Measurements from ENCODE around the gene APCDD1L. TPM values are rescaled to one million over a fixed set of nuclear protein-coding genes. Genes with fewer than 3 reads are reported as not detected.

Gene APCDD1L
- polyA plus RNA-seq, 1 of the 3 experiments (the other 2 are of a cell fraction), result 0.99 TPM

DNA sequence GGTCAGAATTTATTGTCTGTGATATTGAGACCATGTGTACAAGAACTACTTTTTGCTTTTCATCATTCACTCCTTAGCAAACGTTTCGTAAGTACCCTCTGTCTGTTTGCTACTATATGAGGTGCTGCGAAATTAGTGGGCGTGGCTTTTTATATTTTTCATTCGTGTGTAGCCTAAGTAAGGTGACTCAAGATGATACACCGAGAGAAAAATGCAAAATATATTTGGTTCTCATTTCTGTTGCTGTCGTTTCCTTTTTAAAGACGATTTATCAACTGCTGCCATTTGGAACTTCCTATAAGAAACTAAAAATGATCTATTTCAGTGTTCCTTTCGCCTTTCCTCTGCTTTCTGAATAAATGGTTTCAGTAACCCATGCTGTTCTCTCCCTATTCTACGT lies 64.9 kb downstream of the APCDD1L start:
- ChIA-PET POLR2A (interaction anchor here (1.0 to 2.0 kb wide), 3 partner anchors 61 to 202 kb away, joined by 4 to 6 read pairs (median 4); partner anchors contain the start of genes STX16 and VAPB), CTCF (interaction anchor here (0.6 to 4.2 kb wide), 11 partner anchors 9 to 853 kb away, joined by 3 to 29 read pairs (median 7); no protein-coding TSS in a partner anchor)
- Histone ChIP-seq H3K9me2 (no peaks in the 10 kb centered on the region), H3F3A (replicated peaks; ENCODE audit: insufficient read depth) (peaks cover 10% of the 10 kb centered on the region), H3K4me1 (ENCODE audit: control insufficient read depth in 1 of 2, insufficient read depth in 2 of 2, low read depth in 1 of 2, low read length in 1 of 2) (peaks cover 4 to 36% of the 10 kb centered on the region in 2 experiments; a peak in 3 of 4 replicates), H3K4me3 (ENCODE audit: low read depth in 2 of 2, low read length in 1 of 2) (no peak overlapping the region), H3K27me3 (ENCODE audit: insufficient read depth) (no peaks in the 10 kb centered on the region), H3K27ac (ENCODE audit: low read depth in 2 of 2, low read length in 1 of 2) (peak overlapping the region; percentile 27 to 79; a peak in 3 of 4 replicates), H3K4me2 (no peak overlapping the region), H3K9ac (no peak overlapping the region), H3K36me3 (replicated peaks in 1 of 2; ENCODE audit: control insufficient read depth in 1 of 2, insufficient read depth in 2 of 2, low read length in 1 of 2) (peaks cover 20 to 49% of the 10 kb centered on the region in 2 experiments), H3K9me3 (peaks cover 7% of the 10 kb centered on the region; the same call in 1 of the 2 replicates), H3K79me2 (ENCODE audit: insufficient read depth) (peaks cover 30% of the 10 kb centered on the region; the same call in 1 of the 2 replicates), H2AFZ (ENCODE audit: low read depth) (no peak overlapping the region), H4K20me1 (ENCODE audit: insufficient read depth) (no peaks in the 10 kb centered on the region)
- TF ChIP-seq RCOR1 (IDR thresholded peaks at IDR 0.05; ENCODE audit: low read length), result no peak
- 78% methylated on average over 10 of the region's 10 CpGs for WGBS (ENCODE audit: low lambda C conversion rate)
- no peak for DNase-seq

DNA sequence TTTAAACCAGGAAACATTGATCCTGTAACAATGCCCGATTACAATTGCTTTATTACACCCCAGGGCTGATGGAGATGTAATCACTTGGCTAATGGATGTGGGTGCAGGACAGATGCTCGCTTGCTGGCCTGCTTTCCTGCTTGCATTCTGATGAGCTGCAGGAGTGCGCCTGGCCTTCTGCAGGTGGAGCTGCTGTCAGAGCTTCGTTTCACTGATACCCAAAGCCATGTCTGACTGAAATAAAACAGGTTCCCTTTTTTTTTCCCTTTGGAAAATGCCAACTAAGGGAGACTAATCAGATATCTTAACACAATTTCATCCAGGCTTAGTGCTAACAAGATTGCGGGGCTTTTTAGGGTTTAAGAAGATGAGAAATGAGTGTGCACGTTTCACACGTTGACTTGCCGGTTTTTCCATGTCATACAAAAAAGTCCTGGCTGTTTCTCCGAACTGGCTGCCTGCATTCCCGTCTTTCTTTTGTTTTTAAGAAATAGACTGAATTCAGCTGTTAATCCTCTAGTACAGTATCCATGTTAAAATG lies 65.4 kb downstream of the APCDD1L start:
- H3K4me2 ChIP-seq, result no peak overlapping the region
- H3K36me3 ChIP-seq (replicated peaks in 1 of 2; ENCODE audit: control insufficient read depth in 1 of 2, insufficient read depth in 2 of 2, low read length in 1 of 2), result peaks cover 25 to 48% of the 10 kb centered on the region in 2 experiments
- H3K27me3 ChIP-seq (ENCODE audit: insufficient read depth), result no peaks in the 10 kb centered on the region
- DNase-seq, result peak; percentile 83
- WGBS (ENCODE audit: low lambda C conversion rate), result 65% methylated on average over 10 of the region's 10 CpGs
- H3K9me2 ChIP-seq, result no peaks in the 10 kb centered on the region
- H3K9me3 ChIP-seq, result peaks cover 6% of the 10 kb centered on the region; the same call in 1 of the 2 replicates
- H3F3A ChIP-seq (replicated peaks; ENCODE audit: insufficient read depth), result peaks cover 10% of the 10 kb centered on the region
- no peak overlapping the region for H3K4me3 ChIP-seq (ENCODE audit: low read depth in 2 of 2, low read length in 1 of 2)
- CTCF ChIA-PET, result interaction anchor here (0.6 to 4.2 kb wide), 12 partner anchors 9 to 389 kb away, joined by 3 to 29 read pairs (median 10); partner anchors contain the start of gene STX16
- peak overlapping the region; percentile 27 to 79; a peak in 3 of 4 replicates for H3K27ac ChIP-seq (ENCODE audit: low read depth in 2 of 2, low read length in 1 of 2)
- H3K4me1 ChIP-seq (ENCODE audit: control insufficient read depth in 1 of 2, insufficient read depth in 2 of 2, low read depth in 1 of 2, low read length in 1 of 2), result peaks cover 4 to 36% of the 10 kb centered on the region in 2 experiments; a peak in 3 of 4 replicates
- peaks cover 35% of the 10 kb centered on the region; the same call in 1 of the 2 replicates for H3K79me2 ChIP-seq (ENCODE audit: insufficient read depth)
- no peak overlapping the region for H2AFZ ChIP-seq (ENCODE audit: low read depth)
- no peaks in the 10 kb centered on the region for H4K20me1 ChIP-seq (ENCODE audit: insufficient read depth)
- H3K9ac ChIP-seq, result no peak overlapping the region
- POLR2A ChIA-PET, result interaction anchor here (0.6 to 2.0 kb wide), 5 partner anchors 22 to 201 kb away, joined by 3 to 6 read pairs (median 4); partner anchors contain the start of genes STX16 and VAPB
- TF ChIP-seq ELF1 (IDR thresholded peaks at IDR 0.05) (no peak), POLR2AphosphoS5 (IDR thresholded peaks at IDR 0.05; ENCODE audit: low read depth, low read length) (peak; percentile 43; the same call in 1 of the 2 replicates), RXRA (IDR thresholded peaks at IDR 0.05; ENCODE audit: borderline replicate concordance, low read depth) (no peak), RCOR1 (IDR thresholded peaks at IDR 0.05; ENCODE audit: low read length) (peak; percentile 100), EZH2phosphoT487 (IDR thresholded peaks at IDR 0.05; ENCODE audit: borderline replicate concordance, low read depth) (no peak), MXI1 (IDR thresholded peaks at IDR 0.05; ENCODE audit: low read depth, low read length) (peak; percentile 80; the same call in 1 of the 2 replicates), FOXM1 (IDR thresholded peaks at IDR 0.05; ENCODE audit: low read depth) (no peak), FOSL2 (IDR thresholded peaks at IDR 0.05; ENCODE audit: borderline replicate concordance, low read depth) (no peak), TCF12 (IDR thresholded peaks at IDR 0.05) (peak; percentile 74), SIN3A (IDR thresholded peaks at IDR 0.05; ENCODE audit: borderline replicate concordance, low read depth, low read length) (no peak), SMC3 (IDR thresholded peaks at IDR 0.05; ENCODE audit: low read depth, low read length) (no peak; the same call in 1 of the 2 replicates), FOXJ3 (CRISPR knock-in tag; IDR thresholded peaks at IDR 0.05) (peak; percentile 97), TAF1 (IDR thresholded peaks at IDR 0.05; ENCODE audit: borderline replicate concordance, low read depth, low read length) (no peak), TEAD4 (IDR thresholded peaks at IDR 0.05; ENCODE audit: borderline replicate concordance, insufficient read depth) (no peak), NFIC (IDR thresholded peaks at IDR 0.05; ENCODE audit: borderline replicate concordance) (no peak)
- TF ChIP-seq, protein P1, sequence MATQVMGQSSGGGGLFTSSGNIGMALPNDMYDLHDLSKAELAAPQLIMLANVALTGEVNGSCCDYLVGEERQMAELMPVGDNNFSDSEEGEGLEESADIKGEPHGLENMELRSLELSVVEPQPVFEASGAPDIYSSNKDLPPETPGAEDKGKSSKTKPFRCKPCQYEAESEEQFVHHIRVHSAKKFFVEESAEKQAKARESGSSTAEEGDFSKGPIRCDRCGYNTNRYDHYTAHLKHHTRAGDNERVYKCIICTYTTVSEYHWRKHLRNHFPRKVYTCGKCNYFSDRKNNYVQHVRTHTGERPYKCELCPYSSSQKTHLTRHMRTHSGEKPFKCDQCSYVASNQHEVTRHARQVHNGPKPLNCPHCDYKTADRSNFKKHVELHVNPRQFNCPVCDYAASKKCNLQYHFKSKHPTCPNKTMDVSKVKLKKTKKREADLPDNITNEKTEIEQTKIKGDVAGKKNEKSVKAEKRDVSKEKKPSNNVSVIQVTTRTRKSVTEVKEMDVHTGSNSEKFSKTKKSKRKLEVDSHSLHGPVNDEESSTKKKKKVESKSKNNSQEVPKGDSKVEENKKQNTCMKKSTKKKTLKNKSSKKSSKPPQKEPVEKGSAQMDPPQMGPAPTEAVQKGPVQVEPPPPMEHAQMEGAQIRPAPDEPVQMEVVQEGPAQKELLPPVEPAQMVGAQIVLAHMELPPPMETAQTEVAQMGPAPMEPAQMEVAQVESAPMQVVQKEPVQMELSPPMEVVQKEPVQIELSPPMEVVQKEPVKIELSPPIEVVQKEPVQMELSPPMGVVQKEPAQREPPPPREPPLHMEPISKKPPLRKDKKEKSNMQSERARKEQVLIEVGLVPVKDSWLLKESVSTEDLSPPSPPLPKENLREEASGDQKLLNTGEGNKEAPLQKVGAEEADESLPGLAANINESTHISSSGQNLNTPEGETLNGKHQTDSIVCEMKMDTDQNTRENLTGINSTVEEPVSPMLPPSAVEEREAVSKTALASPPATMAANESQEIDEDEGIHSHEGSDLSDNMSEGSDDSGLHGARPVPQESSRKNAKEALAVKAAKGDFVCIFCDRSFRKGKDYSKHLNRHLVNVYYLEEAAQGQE (IDR thresholded peaks at IDR 0.05; ENCODE audit: low read depth, low read length), result no peak
- TF ChIP-seq, protein P2, sequence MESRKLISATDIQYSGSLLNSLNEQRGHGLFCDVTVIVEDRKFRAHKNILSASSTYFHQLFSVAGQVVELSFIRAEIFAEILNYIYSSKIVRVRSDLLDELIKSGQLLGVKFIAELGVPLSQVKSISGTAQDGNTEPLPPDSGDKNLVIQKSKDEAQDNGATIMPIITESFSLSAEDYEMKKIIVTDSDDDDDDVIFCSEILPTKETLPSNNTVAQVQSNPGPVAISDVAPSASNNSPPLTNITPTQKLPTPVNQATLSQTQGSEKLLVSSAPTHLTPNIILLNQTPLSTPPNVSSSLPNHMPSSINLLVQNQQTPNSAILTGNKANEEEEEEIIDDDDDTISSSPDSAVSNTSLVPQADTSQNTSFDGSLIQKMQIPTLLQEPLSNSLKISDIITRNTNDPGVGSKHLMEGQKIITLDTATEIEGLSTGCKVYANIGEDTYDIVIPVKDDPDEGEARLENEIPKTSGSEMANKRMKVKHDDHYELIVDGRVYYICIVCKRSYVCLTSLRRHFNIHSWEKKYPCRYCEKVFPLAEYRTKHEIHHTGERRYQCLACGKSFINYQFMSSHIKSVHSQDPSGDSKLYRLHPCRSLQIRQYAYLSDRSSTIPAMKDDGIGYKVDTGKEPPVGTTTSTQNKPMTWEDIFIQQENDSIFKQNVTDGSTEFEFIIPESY (IDR thresholded peaks at IDR 0.05; ENCODE audit: borderline replicate concordance, low read depth), result no peak
- TF ChIP-seq, protein P3, sequence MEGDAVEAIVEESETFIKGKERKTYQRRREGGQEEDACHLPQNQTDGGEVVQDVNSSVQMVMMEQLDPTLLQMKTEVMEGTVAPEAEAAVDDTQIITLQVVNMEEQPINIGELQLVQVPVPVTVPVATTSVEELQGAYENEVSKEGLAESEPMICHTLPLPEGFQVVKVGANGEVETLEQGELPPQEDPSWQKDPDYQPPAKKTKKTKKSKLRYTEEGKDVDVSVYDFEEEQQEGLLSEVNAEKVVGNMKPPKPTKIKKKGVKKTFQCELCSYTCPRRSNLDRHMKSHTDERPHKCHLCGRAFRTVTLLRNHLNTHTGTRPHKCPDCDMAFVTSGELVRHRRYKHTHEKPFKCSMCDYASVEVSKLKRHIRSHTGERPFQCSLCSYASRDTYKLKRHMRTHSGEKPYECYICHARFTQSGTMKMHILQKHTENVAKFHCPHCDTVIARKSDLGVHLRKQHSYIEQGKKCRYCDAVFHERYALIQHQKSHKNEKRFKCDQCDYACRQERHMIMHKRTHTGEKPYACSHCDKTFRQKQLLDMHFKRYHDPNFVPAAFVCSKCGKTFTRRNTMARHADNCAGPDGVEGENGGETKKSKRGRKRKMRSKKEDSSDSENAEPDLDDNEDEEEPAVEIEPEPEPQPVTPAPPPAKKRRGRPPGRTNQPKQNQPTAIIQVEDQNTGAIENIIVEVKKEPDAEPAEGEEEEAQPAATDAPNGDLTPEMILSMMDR (IDR thresholded peaks at IDR 0.05), result no peak
- TF ChIP-seq, protein P4, sequence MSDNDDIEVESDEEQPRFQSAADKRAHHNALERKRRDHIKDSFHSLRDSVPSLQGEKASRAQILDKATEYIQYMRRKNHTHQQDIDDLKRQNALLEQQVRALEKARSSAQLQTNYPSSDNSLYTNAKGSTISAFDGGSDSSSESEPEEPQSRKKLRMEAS (IDR thresholded peaks at IDR 0.05; ENCODE audit: low read depth), result no peak
